HG03342 (cell line): ENCODE measurements around the gene DUSP22.
A peak's percentile ranks its signal among the peaks of the same experiment; 100 is the strongest.

Experiments used
- ATAC-seq: cut with Tn5 transposase; IDR thresholded peaks from one replicate; pipeline ENCODE4 v1.9.1; 2021; ENCODE audit warnings: mild to moderate bottlenecking, moderate library complexity; ENCODE audit not compliant: unreplicated experiment

Gene DUSP22

GRCh38 chr6:308307-308706 is 16.0 kb downstream of the DUSP22 start:
- ATAC-seq, result no peak

GRCh38 chr6:308768-309167 is 16.5 kb downstream of the DUSP22 start:
- ATAC-seq, result no peak

- ATAC-seq, result no peak
Observed at GRCh38 chr6:309947-310346, 17.7 kb downstream of the DUSP22 start.

- no peak for ATAC-seq
Observed at GRCh38 chr6:310671-311070, 18.4 kb downstream of the DUSP22 start.

- ATAC-seq, result no peak
Observed at GRCh38 chr6:311679-312220, 19.5 kb downstream of the DUSP22 start.

GRCh38 chr6:313087-313486 is 20.8 kb downstream of the DUSP22 start:
- ATAC-seq, result no peak

GRCh38 chr6:313917-314316 is 21.6 kb downstream of the DUSP22 start:
- no peak for ATAC-seq

GRCh38 chr6:314377-314776 is 22.1 kb downstream of the DUSP22 start:
- ATAC-seq, result no peak

GRCh38 chr6:315226-315625 is 22.9 kb downstream of the DUSP22 start:
- no peak for ATAC-seq

- no peak for ATAC-seq
Observed at GRCh38 chr6:315921-316752, 23.9 kb downstream of the DUSP22 start.

GRCh38 chr6:316753-317038 is 24.4 kb downstream of the DUSP22 start:
- ATAC-seq, result no peak

GRCh38 chr6:317060-317447 is 24.8 kb downstream of the DUSP22 start:
- no peak for ATAC-seq

- ATAC-seq, result peak; percentile 26
Observed at GRCh38 chr6:317448-318144, 25.3 kb downstream of the DUSP22 start.

GRCh38 chr6:318243-318890 is 26.1 kb downstream of the DUSP22 start:
- ATAC-seq, result no peak

- ATAC-seq, result peak; percentile 48
Observed at GRCh38 chr6:319177-320131, 27.2 kb downstream of the DUSP22 start.

- ATAC-seq, result no peak
Observed at GRCh38 chr6:320351-321157, 28.3 kb downstream of the DUSP22 start.

GRCh38 chr6:321158-321438 is 28.8 kb downstream of the DUSP22 start:
- no peak for ATAC-seq

GRCh38 chr6:321536-322258 is 29.4 kb downstream of the DUSP22 start:
- no peak for ATAC-seq

GRCh38 chr6:322259-322930 is 30.1 kb downstream of the DUSP22 start:
- no peak for ATAC-seq
